ENCODE measurements around the gene GCHFR. TPM values are rescaled to one million over a fixed set of nuclear protein-coding genes. Genes with fewer than 3 reads are reported as not detected.

Gene GCHFR
- total RNA-seq, 4 donors from 2014 or later = 22.5 to 58.5 (median 46.5) TPM

DNA sequence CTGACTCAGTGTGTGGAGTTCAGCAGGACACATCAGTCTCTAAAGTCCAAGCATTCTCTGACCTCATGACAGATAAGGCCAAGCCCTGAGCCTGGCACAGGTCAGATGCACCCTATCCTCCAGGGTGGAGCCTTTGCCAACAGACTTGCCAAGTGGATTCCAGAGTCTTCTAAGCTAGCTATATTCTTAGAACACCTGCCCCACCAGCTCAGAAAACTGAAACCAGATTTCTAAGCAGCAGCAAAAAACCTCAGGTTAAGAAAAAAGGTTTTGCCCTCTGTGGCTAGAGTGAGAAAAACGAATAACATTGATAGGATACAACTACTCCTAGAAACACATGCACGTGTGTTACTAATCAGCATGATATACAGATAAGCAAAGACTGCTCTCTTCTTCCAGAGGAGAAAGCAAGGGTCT lies 20.4 kb upstream of the GCHFR start:
- intact Hi-C loops (cut with DNase I; ENCODE audit: low total_unique reads) = no loop called here
- Histone ChIP-seq H3K36me3 (peaks cover 0 to 43% (median 18%) of the 10 kb centered on the region in 4 donors), H3K9me3 (no peaks in the 10 kb centered on the region), H3K4me3 (no peak overlapping the region), H3K27ac (no peak overlapping the region), H3K27me3 (no peaks in the 10 kb centered on the region), H3K4me1 (peaks cover 0 to 3% (median 0%) of the 10 kb centered on the region in 4 donors)
- in situ Hi-C loops (cut with MboI; ENCODE audit: low pct_ligation_motif_present in 1 of 4, low pct_unique_long_range_greater_than_20kb in 1 of 4, low sequenced_read_pairs in 3 of 4) = no loop called here
- TF ChIP-seq EP300 (IDR thresholded peaks at IDR 0.05; ENCODE audit: low read depth) (no peak), POLR2AphosphoS5 (IDR thresholded peaks at IDR 0.05) (no peak), POLR2A (IDR thresholded peaks at IDR 0.05) (no peak)
- TF ChIP-seq, protein P1, sequence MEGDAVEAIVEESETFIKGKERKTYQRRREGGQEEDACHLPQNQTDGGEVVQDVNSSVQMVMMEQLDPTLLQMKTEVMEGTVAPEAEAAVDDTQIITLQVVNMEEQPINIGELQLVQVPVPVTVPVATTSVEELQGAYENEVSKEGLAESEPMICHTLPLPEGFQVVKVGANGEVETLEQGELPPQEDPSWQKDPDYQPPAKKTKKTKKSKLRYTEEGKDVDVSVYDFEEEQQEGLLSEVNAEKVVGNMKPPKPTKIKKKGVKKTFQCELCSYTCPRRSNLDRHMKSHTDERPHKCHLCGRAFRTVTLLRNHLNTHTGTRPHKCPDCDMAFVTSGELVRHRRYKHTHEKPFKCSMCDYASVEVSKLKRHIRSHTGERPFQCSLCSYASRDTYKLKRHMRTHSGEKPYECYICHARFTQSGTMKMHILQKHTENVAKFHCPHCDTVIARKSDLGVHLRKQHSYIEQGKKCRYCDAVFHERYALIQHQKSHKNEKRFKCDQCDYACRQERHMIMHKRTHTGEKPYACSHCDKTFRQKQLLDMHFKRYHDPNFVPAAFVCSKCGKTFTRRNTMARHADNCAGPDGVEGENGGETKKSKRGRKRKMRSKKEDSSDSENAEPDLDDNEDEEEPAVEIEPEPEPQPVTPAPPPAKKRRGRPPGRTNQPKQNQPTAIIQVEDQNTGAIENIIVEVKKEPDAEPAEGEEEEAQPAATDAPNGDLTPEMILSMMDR (IDR thresholded peaks at IDR 0.05) = no peak
- 74 to 100% methylated on average over 2 of the region's 2 CpGs for WGBS, 2 donors (ENCODE audit: low coverage in 1 of 2)
- DNase-seq = no peak

DNA sequence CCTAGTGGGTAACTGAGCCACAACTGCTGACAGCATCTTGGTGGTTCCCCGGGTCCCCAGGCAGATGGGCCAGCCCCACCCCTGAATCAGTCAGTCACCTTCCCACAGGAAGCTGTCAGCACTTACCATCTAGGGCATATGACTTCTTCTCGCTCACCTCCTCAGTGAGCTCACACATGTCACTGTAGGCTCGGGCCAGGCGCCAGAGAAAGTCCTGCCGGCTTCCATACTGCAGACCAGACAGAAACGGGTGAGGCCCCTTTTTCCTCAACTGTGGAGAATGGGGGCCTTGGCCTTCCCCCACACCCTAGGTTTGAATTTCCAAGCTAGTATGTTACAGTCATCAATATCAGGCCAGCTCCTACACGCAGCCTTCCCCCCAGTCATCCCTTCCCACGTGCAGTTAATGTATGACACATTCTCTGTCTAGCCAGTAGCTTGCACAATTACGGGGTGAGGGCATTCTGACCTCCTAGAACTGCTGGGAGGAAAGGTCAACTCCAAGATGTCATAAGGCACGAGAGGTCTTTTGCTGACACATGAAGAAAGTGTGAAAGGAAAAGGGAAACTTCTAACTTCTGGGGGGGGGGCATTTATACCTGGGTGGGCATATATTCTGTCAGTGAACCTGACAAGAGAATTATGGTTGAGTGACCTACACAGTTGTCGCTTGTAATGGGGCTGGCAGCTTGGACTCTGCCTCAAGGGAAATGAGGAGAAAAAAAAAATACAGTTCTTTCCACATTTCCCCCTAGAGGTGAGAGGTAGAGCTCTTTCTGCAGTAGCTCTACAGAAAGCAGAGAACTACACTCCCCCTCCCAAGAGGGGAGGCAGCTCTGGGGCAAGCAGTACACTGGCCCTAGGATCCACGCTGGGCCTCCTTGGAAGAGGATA lies 19.7 kb upstream of the GCHFR start:
- no peak overlapping the region for H3K27ac ChIP-seq

DNA sequence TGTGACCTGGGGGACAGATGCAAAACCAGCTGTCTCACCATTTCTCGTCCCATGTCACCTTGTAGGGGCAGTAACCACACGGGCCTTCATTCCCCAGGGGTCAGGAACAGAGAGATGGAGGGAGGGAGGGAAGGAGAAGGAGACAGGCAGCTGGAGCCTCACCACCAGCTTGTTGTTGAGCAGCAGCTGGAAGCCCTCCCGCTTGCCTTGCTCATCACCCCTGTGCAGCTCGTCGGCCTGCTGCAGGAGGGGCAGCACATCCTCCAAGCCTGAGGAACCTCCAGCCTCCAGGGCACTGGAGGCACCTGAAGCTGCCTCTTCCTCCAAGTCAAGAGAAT lies 19.1 kb upstream of the GCHFR start:
- Histone ChIP-seq H3K27ac (no peak overlapping the region), H3K36me3 (peaks cover 0 to 39% (median 15%) of the 10 kb centered on the region in 4 donors)
- intact Hi-C loops (cut with DNase I; ENCODE audit: low total_unique reads) = no loop called here

More for the DNA sequence above, 19.7 kb upstream of the GCHFR start:
- WGBS, 2 donors (ENCODE audit: low coverage in 1 of 2) = 60 to 72% methylated on average over 2 to 12 of the region's 12 CpGs
- intact Hi-C loops (cut with DNase I; ENCODE audit: low total_unique reads) (no loop called here), in situ Hi-C loops (cut with MboI; ENCODE audit: low pct_ligation_motif_present in 1 of 4, low pct_unique_long_range_greater_than_20kb in 1 of 4, low sequenced_read_pairs in 3 of 4) (no loop called here)
- no peaks in the 10 kb centered on the region for H3K27me3 ChIP-seq
- H3K4me3 ChIP-seq = no peak overlapping the region
- no peak for DNase-seq
- TF ChIP-seq EP300 (IDR thresholded peaks at IDR 0.05; ENCODE audit: low read depth) (no peak), POLR2A (IDR thresholded peaks at IDR 0.05) (no peak), POLR2AphosphoS5 (IDR thresholded peaks at IDR 0.05) (no peak)
- TF ChIP-seq, protein P1 (IDR thresholded peaks at IDR 0.05) = no peak
- peaks cover 0 to 40% (median 17%) of the 10 kb centered on the region in 4 donors for H3K36me3 ChIP-seq
- peaks cover 0 to 3% (median 0%) of the 10 kb centered on the region in 4 donors for H3K4me1 ChIP-seq
- H3K9me3 ChIP-seq = no peaks in the 10 kb centered on the region

DNA sequence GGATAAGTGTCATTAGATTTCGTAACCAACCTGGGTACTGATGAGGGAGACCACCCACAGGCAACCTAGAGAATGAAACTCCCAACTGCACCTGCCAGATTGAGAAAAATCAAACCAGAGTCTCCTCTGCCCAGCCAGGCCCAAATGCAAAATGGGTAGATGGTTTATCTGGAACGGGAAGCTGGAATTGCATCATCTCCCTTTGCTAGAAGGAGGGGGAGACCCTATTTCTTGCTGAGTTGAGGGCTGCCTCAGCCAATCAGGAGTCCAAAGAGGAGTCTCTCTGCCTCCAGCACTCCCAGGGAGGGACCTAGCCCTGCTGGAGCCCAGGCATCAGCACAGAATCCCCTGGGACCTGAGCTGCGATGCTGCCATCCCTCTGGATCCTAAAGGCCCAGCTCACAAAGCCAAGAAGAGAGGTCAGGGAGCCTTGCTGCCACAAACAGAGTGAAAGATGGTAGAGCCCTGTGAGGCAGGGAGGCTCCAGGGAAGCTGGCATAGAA lies 16.9 kb upstream of the GCHFR start:
- no peaks in the 10 kb centered on the region for H3K9me3 ChIP-seq
- no peak for DNase-seq
- intact Hi-C loops (cut with DNase I; ENCODE audit: low total_unique reads) = no loop called here
- peaks cover 0 to 47% (median 16%) of the 10 kb centered on the region in 4 donors for H3K36me3 ChIP-seq
- H3K27me3 ChIP-seq = no peaks in the 10 kb centered on the region
- no peak overlapping the region for H3K4me3 ChIP-seq
- no peak for TF ChIP-seq POLR2A (IDR thresholded peaks at IDR 0.05)
- TF ChIP-seq, protein P1 (IDR thresholded peaks at IDR 0.05) = no peak
- no peak for TF ChIP-seq POLR2AphosphoS5 (IDR thresholded peaks at IDR 0.05)
- no peak for TF ChIP-seq EP300 (IDR thresholded peaks at IDR 0.05; ENCODE audit: low read depth)
- H3K27ac ChIP-seq = no peak overlapping the region
- H3K4me1 ChIP-seq = peaks cover 0 to 3% (median 0%) of the 10 kb centered on the region in 4 donors
- 80 to 85% methylated on average over 2 to 3 of the region's 3 CpGs for WGBS, 2 donors (ENCODE audit: low coverage in 1 of 2)
- in situ Hi-C loops (cut with MboI; ENCODE audit: low pct_ligation_motif_present in 1 of 4, low pct_unique_long_range_greater_than_20kb in 1 of 4, low sequenced_read_pairs in 3 of 4) = no loop called here

More for the DNA sequence above, 19.1 kb upstream of the GCHFR start:
- peaks cover 0 to 3% (median 0%) of the 10 kb centered on the region in 4 donors for H3K4me1 ChIP-seq
- H3K27me3 ChIP-seq = no peaks in the 10 kb centered on the region
- in situ Hi-C loops (cut with MboI; ENCODE audit: low pct_ligation_motif_present in 1 of 4, low pct_unique_long_range_greater_than_20kb in 1 of 4, low sequenced_read_pairs in 3 of 4) = no loop called here
- H3K4me3 ChIP-seq = no peak overlapping the region
- 79% methylated on average over 5 of the region's 5 CpGs; no CpG with 5 or more reads in 1 of the 2 donors for WGBS, 2 donors (ENCODE audit: low coverage in 1 of 2)
- DNase-seq = no peak
- TF ChIP-seq POLR2A (IDR thresholded peaks at IDR 0.05) = no peak
- TF ChIP-seq EP300 (IDR thresholded peaks at IDR 0.05; ENCODE audit: low read depth) = no peak
- no peak for TF ChIP-seq POLR2AphosphoS5 (IDR thresholded peaks at IDR 0.05)
- TF ChIP-seq, protein P1 (IDR thresholded peaks at IDR 0.05) = no peak
- H3K9me3 ChIP-seq = no peaks in the 10 kb centered on the region

Data from transverse colon (tissue), 4 donors.